HCT116 (cell line): Measurements from ENCODE around the gene ZEB2.

ENCODE experiments used
- ATF3 ChIP-seq: IDR thresholded peaks from 2 replicates; pipeline ENCODE4 v1.6.1; 2012
- CTCF ChIP-seq, 3 experiments: fragments of 200-600 bp in 1 of 3; sonication (generic) in 1 of 3; IDR thresholded peaks in 2 of 3; conservative IDR thresholded peaks in 1 of 3; 2 replicates each; pipeline ENCODE4 v1.5.1; 2012 to 2017; ENCODE audit warnings: low read depth in 2 of 3, low read length in 2 of 3, antibody characterized with exemption in 1 of 3, borderline replicate concordance in 1 of 3, control low read depth in 1 of 3, mild to moderate bottlenecking in 1 of 3, mixed read lengths in 1 of 3, mixed run types in 1 of 3, moderate library complexity in 1 of 3; ENCODE audit not compliant: insufficient read depth in 1 of 3
- EZH2 ChIP-seq: fragments of 200-600 bp; sonication (generic); IDR thresholded peaks from 2 replicates; pipeline ENCODE4 v1.6.1; 2017; ENCODE audit warnings: antibody characterized with exemption, mixed run types
- EZH2phosphoT487 ChIP-seq: fragments of 200-600 bp; IDR thresholded peaks from 2 replicates; pipeline ENCODE4 v1.6.1; 2018; ENCODE audit warnings: antibody characterized with exemption, borderline replicate concordance
- POLR2A ChIP-seq: IDR thresholded peaks from 2 replicates; pipeline ENCODE4 v1.7.0; 2011; ENCODE audit warnings: borderline replicate concordance; ENCODE audit not compliant: insufficient read depth, insufficient read length; ENCODE audit errors: extremely low read depth

GRCh38 chr2:144479659-144480058 lies 40.3 kb downstream of the ZEB2 start:
- no peak for TF ChIP-seq EZH2
- TF ChIP-seq EZH2phosphoT487: no peak
- TF ChIP-seq POLR2A: no peak
- TF ChIP-seq ATF3: no peak
- no peak for TF ChIP-seq CTCF (IDR thresholded peaks at IDR 0.05 in 2 of 3, conservative IDR thresholded peaks at IDR 0.05 in 1 of 3; ENCODE audit: borderline replicate concordance in 1 of 3, insufficient read depth in 1 of 3, low read depth in 2 of 3, low read length in 2 of 3)
